OCI-LY1 (cell line): ENCODE measurements around the gene VASP.

ENCODE experiments used
- EZH2 ChIP-seq: fragments of 200-600 bp; sonication (generic), shearing (Covaris generic); IDR thresholded peaks from 2 replicates; pipeline ENCODE4 v1.8.0; 2017; ENCODE audit warnings: borderline replicate concordance, mixed run types, mild to moderate bottlenecking, antibody characterized with exemption, low read length, moderate library complexity, mixed read lengths
- TF ChIP-seq, protein P1 (sequence below): fragments of 200-600 bp; sonication (generic), shearing (Covaris generic); IDR thresholded peaks from 2 replicates; pipeline ENCODE4 v1.5.1; 2017; ENCODE audit warnings: mild to moderate bottlenecking, antibody characterized with exemption, low read length, moderate library complexity, mixed read lengths

GRCh38 chr19:45515807-45516401, 8.6 kb downstream of the VASP start:
- TF ChIP-seq EZH2 = no peak
- TF ChIP-seq, protein P1, sequence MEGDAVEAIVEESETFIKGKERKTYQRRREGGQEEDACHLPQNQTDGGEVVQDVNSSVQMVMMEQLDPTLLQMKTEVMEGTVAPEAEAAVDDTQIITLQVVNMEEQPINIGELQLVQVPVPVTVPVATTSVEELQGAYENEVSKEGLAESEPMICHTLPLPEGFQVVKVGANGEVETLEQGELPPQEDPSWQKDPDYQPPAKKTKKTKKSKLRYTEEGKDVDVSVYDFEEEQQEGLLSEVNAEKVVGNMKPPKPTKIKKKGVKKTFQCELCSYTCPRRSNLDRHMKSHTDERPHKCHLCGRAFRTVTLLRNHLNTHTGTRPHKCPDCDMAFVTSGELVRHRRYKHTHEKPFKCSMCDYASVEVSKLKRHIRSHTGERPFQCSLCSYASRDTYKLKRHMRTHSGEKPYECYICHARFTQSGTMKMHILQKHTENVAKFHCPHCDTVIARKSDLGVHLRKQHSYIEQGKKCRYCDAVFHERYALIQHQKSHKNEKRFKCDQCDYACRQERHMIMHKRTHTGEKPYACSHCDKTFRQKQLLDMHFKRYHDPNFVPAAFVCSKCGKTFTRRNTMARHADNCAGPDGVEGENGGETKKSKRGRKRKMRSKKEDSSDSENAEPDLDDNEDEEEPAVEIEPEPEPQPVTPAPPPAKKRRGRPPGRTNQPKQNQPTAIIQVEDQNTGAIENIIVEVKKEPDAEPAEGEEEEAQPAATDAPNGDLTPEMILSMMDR = no peak
